Stomach (tissue), 4 donors: ENCODE data around the gene COL6A5.

ENCODE experiments used
- CTCF ChIP-seq, 7 experiments: fragments of 450-650 bp in 4 of 7; fragments of 200-600 bp in 3 of 7; sonication (generic) in 3 of 7; IDR thresholded peaks; one replicate each; pipeline ENCODE4 v1.5.1; 2016 to 2019; ENCODE audit warnings: antibody characterized with exemption in 7 of 7, control low read depth in 2 of 7, mild to moderate bottlenecking in 1 of 7
- EP300 ChIP-seq: sonication (generic); formaldehyde crosslinking; IDR thresholded peaks from one replicate; pipeline ENCODE4 v1.6.1; 2017; ENCODE audit warnings: antibody characterized with exemption
- POLR2A ChIP-seq, 4 donors: fragments of 450-650 bp; IDR thresholded peaks; one replicate each; pipeline ENCODE4 v1.6.1; 2016; ENCODE audit warnings: antibody characterized with exemption in 4 of 4, control low read depth in 2 of 4, mild to moderate bottlenecking in 1 of 4, moderate library complexity in 1 of 4
- POLR2AphosphoS5 ChIP-seq, 3 donors: sonication (generic); formaldehyde crosslinking; IDR thresholded peaks; one replicate each; pipeline ENCODE4 v1.6.1; 2016; ENCODE audit warnings: antibody characterized with exemption in 3 of 3

DNA sequence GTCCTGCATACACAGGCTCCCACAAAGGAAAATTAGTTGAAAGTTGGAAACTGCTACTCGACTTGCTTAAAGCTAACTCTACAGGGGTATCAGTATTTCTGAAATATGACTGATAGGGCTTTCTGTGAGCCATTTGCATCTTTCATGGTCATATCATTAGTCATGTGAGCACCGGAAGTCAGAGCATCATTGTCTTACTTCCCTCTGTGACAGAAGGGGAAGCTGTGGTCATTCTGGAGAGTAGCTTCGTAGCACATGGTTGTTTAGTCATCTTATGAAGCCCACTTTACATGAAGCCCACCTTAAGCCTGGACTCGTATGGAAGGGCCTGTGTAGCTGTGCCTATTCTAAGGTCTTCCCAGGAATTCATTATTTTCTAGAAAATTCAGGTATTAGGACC is 69.0 kb downstream of the COL6A5 start:
- TF ChIP-seq CTCF (IDR thresholded peaks at IDR 0.05) (no peak), POLR2A (IDR thresholded peaks at IDR 0.05) (no peak), POLR2AphosphoS5 (IDR thresholded peaks at IDR 0.05) (no peak), EP300 (no peak)
